Peyer's patch (tissue), 4 donors: ENCODE results near the gene GPR37L1.

ENCODE experiments used
- CTCF ChIP-seq, 6 experiments: fragments of 450-650 bp in 4 of 6; fragments of 200-600 bp in 2 of 6; sonication (generic) in 1 of 6; IDR thresholded peaks; one replicate each; pipeline ENCODE4 v1.5.1; 2017 to 2019; ENCODE audit warnings: antibody characterized with exemption in 6 of 6, mild to moderate bottlenecking in 3 of 6, moderate library complexity in 1 of 6
- POLR2A ChIP-seq, 2 donors: fragments of 450-650 bp; IDR thresholded peaks; one replicate each; pipeline ENCODE4 v1.5.1; 2017; ENCODE audit warnings: antibody characterized with exemption in 2 of 2, mild to moderate bottlenecking in 2 of 2, moderate library complexity in 2 of 2

DNA sequence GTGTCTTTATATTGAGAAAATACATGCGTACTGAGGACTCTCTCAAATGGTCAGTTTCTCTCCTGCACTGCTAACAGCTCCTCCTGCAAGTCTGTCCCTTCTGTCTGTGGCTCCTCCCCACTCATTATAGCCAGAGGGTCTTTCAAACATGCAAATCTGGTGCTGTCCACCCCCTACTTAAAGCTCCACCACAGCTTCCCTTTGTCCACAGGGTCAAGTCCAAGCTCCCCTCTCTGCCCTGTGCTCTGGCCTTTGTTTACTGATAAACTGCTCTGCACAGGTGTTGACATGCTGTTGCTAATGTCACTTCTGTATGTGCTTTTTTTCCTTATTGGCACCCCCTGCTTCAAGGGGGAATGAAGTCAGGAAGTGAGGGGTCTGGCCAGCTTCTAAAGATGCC lies 47.7 kb upstream of the GPR37L1 start:
- TF ChIP-seq CTCF (IDR thresholded peaks at IDR 0.05) (no peak), POLR2A (IDR thresholded peaks at IDR 0.05) (no peak)
